Upper lobe of left lung (tissue), 6 donors: ENCODE results near the gene FBLN7. TPM values are rescaled to one million over a fixed set of nuclear protein-coding genes. Genes with fewer than 3 reads are reported as not detected.

Experiments used
- ATAC-seq, 2 donors: fragments of 200-7000 bp; cut with Tn5 transposase; one replicate each; pipeline ENCODE4 v1.9.1; 2022; ENCODE audit warnings: mild to moderate bottlenecking in 2 of 2, moderate library complexity in 2 of 2; ENCODE audit not compliant: low FRiP score in 2 of 2
- DNase-seq, 2 donors: peaks; one replicate each; pipeline ENCODE4 v3.0.0-alpha.2; 2019 to 2020
- H3K27ac ChIP-seq, 4 donors: fragments of 200-600 bp; sonication (generic); one replicate each; pipeline ENCODE4 v1.5.1; 2016 to 2019
- H3K27me3 ChIP-seq, 4 donors: fragments of 200-600 bp; sonication (generic); one replicate each; pipeline ENCODE4 v1.5.1; 2017 to 2019
- H3K36me3 ChIP-seq, 4 donors: fragments of 200-600 bp; sonication (generic); one replicate each; pipeline ENCODE4 v1.5.1; 2016 to 2019
- H3K4me1 ChIP-seq, 4 donors: fragments of 200-600 bp; sonication (generic); one replicate each; pipeline ENCODE4 v1.5.1; 2018 to 2019
- H3K4me3 ChIP-seq, 4 donors: fragments of 200-600 bp; sonication (generic); one replicate each; pipeline ENCODE4 v1.5.1; 2017 to 2019; ENCODE audit warnings: mild to moderate bottlenecking in 2 of 4, moderate library complexity in 1 of 4
- H3K9me3 ChIP-seq, 4 donors: fragments of 200-600 bp; sonication (generic); one replicate each; pipeline ENCODE4 v1.5.1; 2018 to 2019
- EP300 ChIP-seq, 4 donors: sonication (generic); formaldehyde crosslinking; IDR thresholded peaks; one replicate each; pipeline ENCODE4 v1.5.1; 2017; ENCODE audit warnings: antibody characterized with exemption in 4 of 4, control low read depth in 2 of 4
- POLR2A ChIP-seq, 4 donors: fragments of 450-650 bp; IDR thresholded peaks; one replicate each; pipeline ENCODE4 v1.5.1; 2016 to 2017; ENCODE audit warnings: antibody characterized with exemption in 4 of 4, mild to moderate bottlenecking in 2 of 4
- POLR2AphosphoS5 ChIP-seq, 2 donors: sonication (generic); formaldehyde crosslinking; IDR thresholded peaks; one replicate each; pipeline ENCODE4 v1.5.1; 2017; ENCODE audit warnings: antibody characterized with exemption in 2 of 2
- WGBS, 2 donors: methylation state at CpG; one replicate each; pipeline ENCODE4 v1.1.5; 2017 to 2018; 5-methylcytosine and 5-hydroxymethylcytosine counted together
- total RNA-seq, 6 donors: library from RNA; depleted of rRNA in 4 of 6; stranded (reverse); fragments of >200 nt in 4 of 6; gene quantifications; one replicate each; pipeline versions ENCODE4 v1.1.0 to v1.2.1, GENCODE V29; 2016 to 2021
- TF ChIP-seq, protein P1 (sequence below), 6 experiments: fragments of 450-650 bp in 4 of 6; fragments of 200-600 bp in 2 of 6; sonication (generic) in 2 of 6; IDR thresholded peaks; one replicate each; pipeline ENCODE4 v1.5.1; 2016 to 2019; ENCODE audit warnings: antibody characterized with exemption in 6 of 6
- donor health status: DM: no; HTN: no; CAD: no; lungs with moderate emphysema.
- donor health status: DM: no; HTN: yes; CAD: no; lungs with severe emphysema.

The FBLN7 gene
- total RNA-seq, 6 donors from 2014 or later, result 2.0 to 6.9 (median 4.0) TPM; not detected in 1

DNA sequence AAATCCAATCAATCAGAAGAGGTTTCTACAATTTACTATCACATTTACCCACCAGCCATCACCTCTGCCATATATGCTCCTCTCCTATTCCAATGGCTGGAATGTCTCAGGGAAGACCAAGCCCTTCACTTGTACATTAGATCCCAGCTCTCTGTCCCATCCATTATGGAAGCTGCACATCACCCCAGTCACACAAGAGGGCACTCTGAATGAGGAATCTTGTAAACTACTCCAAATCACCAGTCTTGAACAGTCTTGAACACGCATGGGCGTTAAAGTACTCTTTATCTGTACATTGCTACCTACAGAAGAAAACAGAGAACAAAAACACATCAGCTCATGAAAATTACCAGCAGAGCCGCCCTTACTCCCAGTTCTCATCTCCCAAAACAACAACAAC is 78.0 kb downstream of the FBLN7 start:
- no peak for DNase-seq
- ATAC-seq, result no peak
- peaks cover 0 to 14% (median 0%) of the 10 kb centered on the region in 4 donors for H3K36me3 ChIP-seq
- no peaks in the 10 kb centered on the region for H3K4me1 ChIP-seq
- no peak overlapping the region for H3K27ac ChIP-seq
- WGBS, 2 donors, result 93 to 94% methylated on average over 3 of the region's 3 CpGs
- TF ChIP-seq EP300 (IDR thresholded peaks at IDR 0.05) (no peak), POLR2AphosphoS5 (IDR thresholded peaks at IDR 0.05) (no peak), POLR2A (IDR thresholded peaks at IDR 0.05) (no peak)
- TF ChIP-seq, protein P1, sequence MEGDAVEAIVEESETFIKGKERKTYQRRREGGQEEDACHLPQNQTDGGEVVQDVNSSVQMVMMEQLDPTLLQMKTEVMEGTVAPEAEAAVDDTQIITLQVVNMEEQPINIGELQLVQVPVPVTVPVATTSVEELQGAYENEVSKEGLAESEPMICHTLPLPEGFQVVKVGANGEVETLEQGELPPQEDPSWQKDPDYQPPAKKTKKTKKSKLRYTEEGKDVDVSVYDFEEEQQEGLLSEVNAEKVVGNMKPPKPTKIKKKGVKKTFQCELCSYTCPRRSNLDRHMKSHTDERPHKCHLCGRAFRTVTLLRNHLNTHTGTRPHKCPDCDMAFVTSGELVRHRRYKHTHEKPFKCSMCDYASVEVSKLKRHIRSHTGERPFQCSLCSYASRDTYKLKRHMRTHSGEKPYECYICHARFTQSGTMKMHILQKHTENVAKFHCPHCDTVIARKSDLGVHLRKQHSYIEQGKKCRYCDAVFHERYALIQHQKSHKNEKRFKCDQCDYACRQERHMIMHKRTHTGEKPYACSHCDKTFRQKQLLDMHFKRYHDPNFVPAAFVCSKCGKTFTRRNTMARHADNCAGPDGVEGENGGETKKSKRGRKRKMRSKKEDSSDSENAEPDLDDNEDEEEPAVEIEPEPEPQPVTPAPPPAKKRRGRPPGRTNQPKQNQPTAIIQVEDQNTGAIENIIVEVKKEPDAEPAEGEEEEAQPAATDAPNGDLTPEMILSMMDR (IDR thresholded peaks at IDR 0.05), result no peak
- no peak overlapping the region for H3K4me3 ChIP-seq
- H3K27me3 ChIP-seq, result no peaks in the 10 kb centered on the region
- H3K9me3 ChIP-seq, result peaks cover 0 to 11% (median 0%) of the 10 kb centered on the region in 4 donors

DNA sequence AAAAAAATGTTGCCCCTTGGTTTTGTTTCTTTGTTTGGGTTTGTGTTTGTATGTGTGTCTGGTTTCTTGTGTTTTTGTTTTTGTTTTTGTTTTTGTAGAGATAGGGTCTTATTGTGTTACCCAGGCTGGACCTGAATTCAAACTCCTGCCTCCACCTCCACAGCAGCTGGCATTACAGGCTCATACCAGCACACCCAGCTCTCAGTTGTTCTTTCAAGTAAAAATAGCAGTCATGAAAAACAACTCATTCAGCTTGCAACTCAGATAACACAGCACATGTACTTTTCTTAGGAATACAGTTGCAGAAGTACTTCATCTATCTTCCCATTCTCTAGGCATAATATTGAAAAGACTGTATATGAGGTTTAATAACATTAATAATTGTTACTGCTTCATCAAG is 79.7 kb downstream of the FBLN7 start:
- ATAC-seq, result no peak
- Histone ChIP-seq H3K4me3 (no peak overlapping the region), H3K36me3 (peaks cover 0 to 19% (median 0%) of the 10 kb centered on the region in 4 donors), H3K27me3 (no peaks in the 10 kb centered on the region), H3K27ac (no peak overlapping the region), H3K9me3 (peaks cover 0 to 11% (median 0%) of the 10 kb centered on the region in 4 donors), H3K4me1 (no peaks in the 10 kb centered on the region)
- TF ChIP-seq, protein P1 (IDR thresholded peaks at IDR 0.05), result no peak
- TF ChIP-seq EP300 (IDR thresholded peaks at IDR 0.05), result no peak
- no peak for TF ChIP-seq POLR2A (IDR thresholded peaks at IDR 0.05)
- no peak for TF ChIP-seq POLR2AphosphoS5 (IDR thresholded peaks at IDR 0.05)
- DNase-seq, result no peak

DNA sequence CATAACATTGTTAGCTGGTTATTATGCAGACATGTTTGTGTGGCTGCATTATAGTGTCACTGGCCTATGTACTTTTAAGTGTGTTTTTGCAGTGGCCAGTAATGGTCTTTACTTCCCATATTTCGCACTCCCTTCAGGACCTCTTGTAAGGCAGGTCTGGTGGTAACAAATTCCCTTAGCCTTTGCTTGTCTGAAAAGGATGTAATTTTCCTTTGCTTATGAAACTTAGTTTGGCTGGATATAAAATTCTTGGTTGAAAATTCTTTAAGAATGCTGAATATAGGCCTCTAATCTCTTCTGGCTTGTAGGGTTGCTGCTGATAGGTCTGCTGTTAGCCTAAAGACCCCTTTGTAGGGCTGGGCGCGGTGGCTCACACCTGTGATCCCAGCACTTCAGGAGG is 82.0 kb downstream of the FBLN7 start:
- WGBS, 2 donors, result 94 to 99% methylated on average over 3 of the region's 3 CpGs
- Histone ChIP-seq H3K9me3 (peaks cover 0 to 11% (median 0%) of the 10 kb centered on the region in 4 donors), H3K27ac (no peak overlapping the region), H3K36me3 (peaks cover 0 to 12% (median 0%) of the 10 kb centered on the region in 4 donors), H3K27me3 (no peaks in the 10 kb centered on the region), H3K4me3 (no peak overlapping the region), H3K4me1 (no peaks in the 10 kb centered on the region)
- ATAC-seq (no peak), DNase-seq (no peak)
- TF ChIP-seq EP300 (IDR thresholded peaks at IDR 0.05) (no peak), POLR2A (IDR thresholded peaks at IDR 0.05) (no peak), POLR2AphosphoS5 (IDR thresholded peaks at IDR 0.05) (no peak)
- TF ChIP-seq, protein P1 (IDR thresholded peaks at IDR 0.05), result no peak

DNA sequence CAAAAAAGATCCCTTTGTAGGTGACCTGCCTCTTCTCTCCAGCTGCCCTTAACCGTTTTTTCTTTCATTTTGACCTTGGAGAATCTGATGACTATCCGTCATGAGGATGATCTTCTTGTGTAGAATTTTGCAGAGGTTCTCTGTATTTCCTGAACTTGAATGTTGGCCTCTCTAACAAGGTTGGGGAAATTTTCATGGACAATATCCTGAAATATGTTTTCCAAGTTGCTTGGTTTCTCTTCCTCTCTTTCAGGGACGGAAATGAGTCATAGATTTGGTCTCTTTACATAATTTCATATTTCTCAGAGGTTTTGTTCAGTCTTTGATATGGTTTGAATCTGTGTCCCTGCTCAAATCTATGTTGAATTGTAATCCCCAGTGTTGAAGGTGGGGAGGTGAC is 82.6 kb downstream of the FBLN7 start:
- H3K9me3 ChIP-seq, result peaks cover 0 to 11% (median 0%) of the 10 kb centered on the region in 4 donors
- WGBS, 2 donors, result 96 to 98% methylated on average over 3 of the region's 3 CpGs
- no peak for ATAC-seq
- H3K36me3 ChIP-seq, result peaks cover 0 to 10% (median 0%) of the 10 kb centered on the region in 4 donors
- no peaks in the 10 kb centered on the region for H3K27me3 ChIP-seq
- H3K27ac ChIP-seq, result no peak overlapping the region
- TF ChIP-seq POLR2AphosphoS5 (IDR thresholded peaks at IDR 0.05), result no peak
- TF ChIP-seq EP300 (IDR thresholded peaks at IDR 0.05), result no peak
- TF ChIP-seq POLR2A (IDR thresholded peaks at IDR 0.05), result no peak
- TF ChIP-seq, protein P1 (IDR thresholded peaks at IDR 0.05), result no peak
- DNase-seq, result no peak
- no peaks in the 10 kb centered on the region for H3K4me1 ChIP-seq
- no peak overlapping the region for H3K4me3 ChIP-seq

DNA sequence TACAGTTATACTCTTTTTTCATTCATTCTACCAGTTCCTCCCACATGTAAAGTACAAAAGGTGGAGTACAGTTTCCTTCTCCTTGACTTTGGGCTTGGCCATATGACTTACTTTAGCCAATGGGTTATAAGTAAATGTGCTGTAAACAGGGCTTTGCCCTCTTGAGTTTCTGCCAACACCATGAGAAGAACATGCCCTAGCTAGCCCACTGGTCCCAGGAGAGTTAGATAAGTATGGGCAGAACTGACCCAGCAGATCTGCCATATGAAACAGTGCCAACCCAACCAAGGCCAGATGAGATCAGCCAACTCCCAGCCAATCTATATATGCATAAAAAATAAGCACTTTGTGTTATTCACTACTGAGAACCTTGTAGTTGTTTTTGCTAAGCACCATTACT is 91.2 kb downstream of the FBLN7 start:
- H3K36me3 ChIP-seq, result peaks cover 0 to 13% (median 0%) of the 10 kb centered on the region in 4 donors
- no peaks in the 10 kb centered on the region for H3K27me3 ChIP-seq
- TF ChIP-seq EP300 (IDR thresholded peaks at IDR 0.05) (no peak), POLR2AphosphoS5 (IDR thresholded peaks at IDR 0.05) (no peak), POLR2A (IDR thresholded peaks at IDR 0.05) (no peak)
- TF ChIP-seq, protein P1 (IDR thresholded peaks at IDR 0.05), result no peak
- no peaks in the 10 kb centered on the region for H3K4me1 ChIP-seq
- no peak overlapping the region for H3K27ac ChIP-seq
- ATAC-seq, result no peak
- DNase-seq, result no peak
- no peak overlapping the region for H3K4me3 ChIP-seq
- H3K9me3 ChIP-seq, result no peaks in the 10 kb centered on the region
